Measurements from ENCODE around the gene ACP3.
"Not testable (repeated sequence)": the region's sequence is repeated elsewhere in the genome, so short reads cannot be mapped to it uniquely, and the experiment has no call there.

ACP3 gene, protein sequence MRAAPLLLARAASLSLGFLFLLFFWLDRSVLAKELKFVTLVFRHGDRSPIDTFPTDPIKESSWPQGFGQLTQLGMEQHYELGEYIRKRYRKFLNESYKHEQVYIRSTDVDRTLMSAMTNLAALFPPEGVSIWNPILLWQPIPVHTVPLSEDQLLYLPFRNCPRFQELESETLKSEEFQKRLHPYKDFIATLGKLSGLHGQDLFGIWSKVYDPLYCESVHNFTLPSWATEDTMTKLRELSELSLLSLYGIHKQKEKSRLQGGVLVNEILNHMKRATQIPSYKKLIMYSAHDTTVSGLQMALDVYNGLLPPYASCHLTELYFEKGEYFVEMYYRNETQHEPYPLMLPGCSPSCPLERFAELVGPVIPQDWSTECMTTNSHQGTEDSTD

DNA sequence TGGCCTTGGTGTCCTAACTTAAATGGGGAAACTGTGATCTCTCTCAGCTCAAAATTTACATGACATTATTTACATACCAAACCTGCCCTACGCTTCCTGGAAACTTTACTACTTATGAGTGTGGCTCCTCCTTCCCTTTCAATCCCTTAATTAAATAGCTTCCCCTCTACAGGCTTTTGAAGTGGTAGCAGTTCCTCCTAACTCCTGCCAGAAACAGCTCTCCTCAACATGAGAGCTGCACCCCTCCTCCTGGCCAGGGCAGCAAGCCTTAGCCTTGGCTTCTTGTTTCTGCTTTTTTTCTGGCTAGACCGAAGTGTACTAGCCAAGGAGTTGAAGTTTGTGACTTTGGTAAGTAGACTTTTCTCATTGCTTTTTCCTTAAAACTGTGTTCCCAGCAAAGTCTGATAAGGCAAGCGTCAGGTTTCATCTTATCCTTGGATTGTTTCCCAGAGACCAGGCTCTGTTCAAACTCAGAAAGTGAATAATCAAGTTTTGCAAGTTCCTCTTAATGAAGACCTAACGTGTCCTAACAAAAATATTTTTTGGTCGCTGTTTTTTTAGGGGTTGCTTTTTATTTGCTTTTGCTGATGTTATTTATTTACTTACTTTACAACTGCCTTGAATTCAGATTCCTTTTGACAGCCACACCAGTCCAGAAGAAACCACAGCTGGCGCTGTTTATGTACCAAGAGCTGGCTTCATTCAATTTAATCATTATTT lies at the start of gene ACP3:
Gene ACP3, plus strand, starts transcription at position 179 of the 720 bp plus-strand sequence. Its CDS starts 50 bp downstream, at position 229.
- peak; percentile 3 for DNase-seq (ENCODE audit: low spot score)

DNA sequence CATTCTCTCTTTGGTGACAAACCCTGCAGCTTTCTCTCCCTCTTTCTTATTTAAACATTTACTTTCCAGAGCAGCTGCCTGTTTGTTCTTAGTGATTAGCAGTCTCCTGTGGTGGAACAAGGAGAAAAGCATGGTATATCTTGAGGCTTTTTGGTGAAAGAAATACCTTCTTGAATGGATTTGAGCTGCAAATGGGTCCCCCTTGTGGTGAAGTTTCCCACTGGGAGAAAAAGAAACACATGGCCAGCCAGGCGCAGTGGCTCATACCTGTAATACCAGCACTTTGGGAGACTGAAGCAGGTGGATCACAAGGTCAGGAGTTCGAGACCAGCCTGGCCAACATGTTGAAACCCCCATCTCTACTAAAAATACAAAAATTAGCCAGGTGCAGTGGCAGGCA lies 48.3 kb upstream of the ACP3 start:
- peak; percentile 13 for DNase-seq (ENCODE audit: low spot score)

DNA sequence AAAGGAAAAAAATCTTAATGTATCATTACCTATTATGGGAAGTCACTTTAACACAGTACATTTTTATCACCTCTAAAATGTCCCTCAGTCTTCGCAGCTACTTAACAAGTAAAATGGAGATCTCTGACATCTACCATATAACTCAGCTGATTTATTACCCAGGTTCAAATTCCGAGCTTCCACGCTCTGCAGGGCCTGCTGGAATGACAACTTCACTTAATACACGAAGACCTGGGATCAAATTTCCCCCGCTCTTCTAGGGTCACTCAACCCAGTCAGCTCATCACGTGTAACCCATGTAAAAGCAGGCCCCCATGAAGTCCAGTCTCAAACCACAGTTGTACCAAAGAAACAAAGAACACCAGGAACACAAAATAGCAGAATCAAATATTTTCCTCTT lies 44.2 kb upstream of the ACP3 start:
- DNase-seq (ENCODE audit: low spot score): no peak

DNA sequence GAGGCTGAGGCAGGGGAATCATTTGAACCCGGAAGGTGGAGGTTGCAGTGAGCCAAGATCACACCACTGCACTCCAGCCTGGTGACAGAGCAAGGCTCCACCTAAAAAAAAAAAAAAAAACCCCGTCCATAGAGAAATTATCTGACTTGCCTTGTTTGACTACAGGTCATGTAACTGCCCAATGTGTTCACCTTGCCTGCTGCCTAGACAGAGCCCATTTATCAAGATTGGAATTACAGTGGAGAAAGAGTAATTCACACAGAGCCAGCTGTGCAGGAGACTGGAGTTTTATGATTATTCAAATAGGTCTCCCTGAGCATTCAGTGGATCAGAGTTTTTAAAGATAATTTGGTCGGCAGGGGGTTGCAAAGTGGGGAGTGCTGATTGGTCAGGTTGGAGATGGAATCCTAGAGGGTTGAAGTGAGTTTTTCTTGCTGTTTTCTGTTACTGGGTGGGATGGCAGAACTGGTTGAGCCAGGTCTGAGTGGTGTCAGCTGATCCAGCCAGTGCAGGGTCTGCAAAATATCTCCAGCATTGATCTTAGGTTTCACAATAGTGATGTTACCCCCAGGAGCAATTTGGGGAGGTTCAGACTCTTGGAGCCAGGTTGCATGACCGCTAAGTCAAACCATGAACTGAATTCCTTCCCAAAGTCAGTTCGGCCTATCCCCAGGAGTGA lies 40.8 kb upstream of the ACP3 start:
- DNase-seq (ENCODE audit: low spot score): no peak

DNA sequence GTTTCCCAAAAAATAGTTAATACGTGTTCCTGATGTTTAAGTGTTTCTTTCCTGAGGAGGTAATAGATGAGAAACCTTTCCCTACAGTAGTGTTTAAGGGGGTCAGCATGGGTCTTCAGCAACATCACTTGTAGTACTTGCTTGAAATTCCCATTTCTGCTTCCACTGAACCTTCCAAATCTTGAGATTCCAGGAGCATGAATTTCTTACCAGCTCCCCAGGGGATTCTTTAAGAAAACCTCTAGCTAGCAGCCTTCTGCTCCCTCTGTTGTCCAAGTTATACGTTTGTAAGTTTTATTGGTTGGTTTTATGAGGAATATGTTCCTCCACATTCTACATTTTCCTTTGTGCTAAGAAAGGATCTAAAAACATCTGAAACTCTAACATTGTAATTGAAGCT lies 38.2 kb upstream of the ACP3 start:
- DNase-seq (ENCODE audit: low spot score): no peak

DNA sequence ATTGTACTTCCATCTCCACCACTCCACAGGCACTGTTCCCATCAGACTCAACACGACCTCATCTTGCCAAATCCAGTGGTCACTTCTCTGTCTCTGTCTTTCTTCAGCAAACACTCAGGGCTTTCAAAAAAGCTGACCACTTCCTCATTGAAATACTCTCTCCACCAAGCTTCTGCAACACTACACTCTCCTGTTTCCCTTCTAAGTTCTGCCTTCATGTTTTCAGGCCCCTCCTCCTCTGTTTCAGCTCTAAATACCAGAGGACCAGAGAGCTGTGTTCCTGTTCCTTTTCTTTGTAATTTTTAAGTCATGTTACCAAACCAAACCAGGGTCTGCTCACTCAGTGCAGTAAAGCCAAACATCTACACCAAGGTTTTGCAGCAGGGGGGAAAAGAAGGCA lies 33.8 kb upstream of the ACP3 start:
- peak; percentile 5 for DNase-seq (ENCODE audit: low spot score)

DNA sequence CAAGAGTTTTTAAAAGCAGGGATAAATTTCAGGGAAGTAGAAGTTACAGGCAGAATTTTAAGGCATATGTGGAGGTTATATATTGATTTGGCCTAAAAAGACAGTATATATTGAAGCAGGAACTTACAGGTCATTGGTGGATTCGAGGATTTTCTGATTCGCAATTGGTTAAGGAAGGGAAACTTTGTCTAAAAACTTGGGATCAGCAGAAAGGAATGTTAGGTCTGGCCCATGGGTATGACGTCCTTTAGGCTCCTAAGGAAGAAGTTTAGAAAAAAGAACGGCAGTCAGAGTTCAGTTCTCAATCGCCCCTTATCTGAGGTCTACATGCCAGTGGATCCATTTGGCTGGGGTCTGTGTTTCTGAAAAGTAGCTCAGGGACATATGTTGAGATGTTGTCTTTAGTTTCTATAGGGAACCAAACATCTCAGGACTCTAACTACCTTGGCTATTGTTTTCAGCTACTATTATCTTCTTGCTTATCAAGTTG lies 33.2 kb upstream of the ACP3 start:
- DNase-seq (ENCODE audit: low spot score): no peak

DNA sequence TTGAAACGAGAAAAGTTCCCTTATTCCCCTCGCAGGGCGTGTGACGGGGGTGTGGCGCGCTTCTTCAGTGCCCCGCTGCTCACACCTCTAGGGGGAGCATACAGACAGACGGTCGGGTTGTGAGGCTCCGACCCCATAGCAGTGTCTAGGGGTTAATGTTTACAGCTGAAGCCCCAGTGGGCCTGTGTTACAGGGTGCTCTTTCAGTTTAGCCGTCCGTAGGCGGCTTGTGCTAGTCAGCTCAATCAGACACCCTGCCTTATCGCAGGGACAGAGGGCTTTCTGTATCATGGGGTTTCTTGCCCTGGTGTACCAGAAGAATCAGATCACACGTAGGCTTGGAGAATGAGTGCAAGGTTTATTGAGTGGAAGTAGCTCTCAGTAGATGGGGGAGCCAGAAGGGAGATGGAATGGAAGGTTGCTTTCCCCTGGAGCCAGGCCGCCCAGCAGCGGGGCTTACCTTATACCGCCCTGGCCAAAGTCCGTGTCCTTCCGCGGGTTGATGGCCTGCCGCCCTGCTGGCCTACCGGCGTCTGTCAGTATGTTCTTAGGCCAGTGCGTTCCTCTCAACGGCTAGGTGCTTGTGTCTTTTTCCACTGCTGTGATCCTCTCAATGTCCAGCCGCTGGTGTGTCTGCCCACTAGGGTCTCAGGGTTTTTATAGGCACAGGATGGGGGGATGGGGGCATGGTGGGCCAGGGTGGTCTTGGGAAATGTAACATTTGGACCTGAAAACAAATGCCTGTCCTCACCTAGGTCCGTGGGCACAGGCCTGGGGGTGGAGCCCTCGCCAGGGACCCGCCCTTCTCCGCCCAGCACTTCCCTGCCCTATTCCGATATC lies 32.2 kb upstream of the ACP3 start:
- DNase-seq (ENCODE audit: low spot score): no peak

DNA sequence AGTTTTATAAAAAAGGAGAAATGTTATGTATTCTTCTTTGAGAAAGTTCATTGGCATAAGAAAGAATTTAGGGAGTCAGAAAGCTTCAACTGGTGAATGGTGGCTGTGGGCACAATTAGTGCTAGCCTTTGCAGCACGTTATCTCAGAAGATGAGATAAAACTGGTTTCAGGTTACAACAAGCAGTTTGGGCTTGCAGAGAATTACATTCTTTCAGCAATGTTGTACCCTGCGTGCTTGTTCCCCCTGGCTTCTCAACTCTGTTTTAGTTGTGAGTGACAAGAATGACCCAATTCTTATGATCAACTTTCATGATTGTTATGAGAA lies 31.6 kb upstream of the ACP3 start:
- DNase-seq (ENCODE audit: low spot score): no peak

DNA sequence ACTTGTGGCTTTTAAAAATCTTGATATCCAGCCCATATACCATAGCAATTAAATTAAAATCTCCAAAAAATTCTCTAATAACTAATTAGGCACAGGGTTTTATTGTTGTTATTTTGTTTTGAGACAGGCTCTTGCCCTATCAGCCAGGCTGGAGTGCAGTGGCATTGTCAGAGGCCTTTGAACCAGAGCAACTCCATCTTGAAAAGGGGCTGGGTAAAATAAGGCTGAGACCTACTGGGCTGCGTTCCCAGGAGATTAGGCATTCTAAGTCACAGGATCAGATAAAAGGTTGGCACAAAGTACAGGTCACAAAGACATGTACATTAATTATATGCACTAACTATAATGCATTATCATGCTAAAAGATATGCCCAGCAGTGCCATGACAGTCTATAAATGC lies 31.2 kb upstream of the ACP3 start:
- no peak for DNase-seq (ENCODE audit: low spot score)

DNA sequence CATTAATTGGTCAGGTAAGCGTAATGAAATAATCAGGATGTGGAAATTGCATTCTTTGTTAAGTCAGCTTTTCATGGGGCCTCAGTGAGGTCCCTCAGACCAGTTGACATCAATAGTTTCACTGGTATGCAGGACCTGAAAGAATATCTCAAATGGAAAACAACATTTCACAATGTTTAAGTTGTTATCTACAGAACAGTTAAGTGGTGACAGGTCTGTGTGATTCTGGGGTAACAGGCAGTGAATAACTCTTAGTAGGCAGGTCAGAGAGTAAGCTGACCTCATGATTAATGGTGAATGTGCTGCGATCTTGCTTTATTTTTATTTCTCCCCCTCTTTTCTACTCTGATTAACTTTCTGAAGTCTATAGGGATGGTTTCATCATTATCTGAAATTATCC lies 28.9 kb upstream of the ACP3 start:
- no peak for DNase-seq (ENCODE audit: low spot score)

DNA sequence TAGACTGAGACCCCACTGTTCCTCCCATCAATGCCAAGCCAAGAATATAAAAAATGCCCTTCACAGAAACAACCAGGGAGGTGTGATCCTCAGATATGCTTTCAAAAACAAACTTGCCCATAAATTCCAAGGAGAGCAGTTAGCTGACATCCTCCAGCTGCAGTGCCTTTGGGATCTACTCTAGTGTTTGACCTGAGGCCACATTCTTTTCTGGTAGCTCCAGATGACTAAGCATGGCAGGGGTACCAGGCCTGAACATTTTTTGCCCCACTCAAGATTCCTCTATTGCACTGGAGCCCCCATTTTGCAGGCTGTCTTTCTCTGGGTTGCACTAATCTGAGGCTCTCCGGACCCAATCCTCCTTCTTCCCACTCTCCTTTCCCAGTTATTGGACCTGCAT lies 27.9 kb upstream of the ACP3 start:
- no peak for DNase-seq (ENCODE audit: low spot score)

DNA sequence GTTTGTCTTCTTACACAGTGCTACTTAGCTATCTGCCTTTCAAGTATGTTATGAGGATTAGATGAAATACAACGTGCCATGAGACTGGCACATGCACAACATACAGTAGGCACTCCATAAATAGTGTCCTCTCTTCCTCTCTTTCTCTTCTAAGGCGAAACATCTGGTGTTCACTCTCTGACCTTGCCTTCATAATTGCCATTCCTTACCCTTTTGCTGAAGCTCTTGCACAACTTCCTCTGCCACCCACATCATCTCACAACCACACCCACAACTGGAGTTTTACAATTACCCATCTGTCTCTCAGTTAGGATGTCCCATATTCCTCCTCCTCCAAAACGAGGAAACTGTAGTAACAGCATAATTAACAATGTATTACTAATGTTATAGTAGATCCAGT lies 26.4 kb upstream of the ACP3 start:
- DNase-seq (ENCODE audit: low spot score): peak; percentile 25

DNA sequence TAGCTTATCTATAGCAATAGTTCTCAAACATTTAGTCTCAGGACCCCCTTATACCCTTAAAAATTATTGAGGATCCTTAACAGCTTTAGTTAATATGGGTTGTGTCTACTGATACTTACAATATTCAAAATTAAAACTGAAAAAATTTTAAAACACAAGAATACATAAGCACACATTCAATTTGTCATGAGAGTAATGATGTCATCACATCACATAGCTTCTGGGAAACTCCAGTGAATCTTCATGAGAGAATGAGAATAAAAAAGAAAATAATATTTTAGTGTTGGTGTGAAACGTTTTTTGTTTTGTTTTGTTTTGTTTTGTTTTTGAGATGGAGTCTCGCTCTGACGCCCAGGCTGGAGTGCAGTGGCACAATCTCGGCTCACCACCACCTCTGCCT lies 25.2 kb upstream of the ACP3 start:
- no peak for DNase-seq (ENCODE audit: low spot score)

DNA sequence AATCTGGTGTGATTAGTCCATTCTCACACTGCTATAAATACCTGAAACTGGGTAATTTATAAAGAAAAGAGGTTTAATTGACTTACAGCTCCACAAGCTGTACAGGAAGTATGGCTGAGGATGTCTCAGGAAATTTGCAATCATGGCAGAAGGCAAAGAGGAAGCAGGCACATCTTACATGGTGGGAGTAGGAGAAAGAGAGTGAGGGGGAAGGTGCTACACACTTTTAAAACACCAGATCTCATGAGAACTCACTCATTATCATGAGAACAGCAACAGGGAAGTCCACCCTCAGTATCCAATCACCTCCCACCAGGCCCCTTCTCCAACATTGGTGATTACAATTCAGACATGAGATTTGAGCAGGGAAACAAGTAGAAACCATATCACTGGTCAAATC lies 24.0 kb upstream of the ACP3 start:
- no peak for DNase-seq (ENCODE audit: low spot score)

DNA sequence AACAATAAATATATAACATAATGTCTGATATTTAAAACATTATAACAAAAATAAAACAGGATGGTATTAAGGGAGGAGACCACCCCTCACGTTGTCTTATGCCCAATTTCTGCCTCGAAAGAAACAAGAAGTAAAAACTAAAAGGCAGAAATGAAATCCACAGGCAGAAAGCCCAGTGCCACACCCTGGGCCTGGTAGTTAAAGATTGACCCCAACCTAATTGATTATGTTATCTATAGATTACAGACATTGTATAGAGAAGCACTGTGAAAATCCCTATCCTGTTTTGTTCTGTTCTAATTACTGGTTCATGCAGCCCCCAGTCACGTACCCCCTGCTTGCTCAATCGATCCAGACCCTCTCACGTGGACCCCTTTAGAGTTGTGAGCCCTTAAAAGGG lies 22.3 kb upstream of the ACP3 start:
- no peak for DNase-seq (ENCODE audit: low spot score)

DNA sequence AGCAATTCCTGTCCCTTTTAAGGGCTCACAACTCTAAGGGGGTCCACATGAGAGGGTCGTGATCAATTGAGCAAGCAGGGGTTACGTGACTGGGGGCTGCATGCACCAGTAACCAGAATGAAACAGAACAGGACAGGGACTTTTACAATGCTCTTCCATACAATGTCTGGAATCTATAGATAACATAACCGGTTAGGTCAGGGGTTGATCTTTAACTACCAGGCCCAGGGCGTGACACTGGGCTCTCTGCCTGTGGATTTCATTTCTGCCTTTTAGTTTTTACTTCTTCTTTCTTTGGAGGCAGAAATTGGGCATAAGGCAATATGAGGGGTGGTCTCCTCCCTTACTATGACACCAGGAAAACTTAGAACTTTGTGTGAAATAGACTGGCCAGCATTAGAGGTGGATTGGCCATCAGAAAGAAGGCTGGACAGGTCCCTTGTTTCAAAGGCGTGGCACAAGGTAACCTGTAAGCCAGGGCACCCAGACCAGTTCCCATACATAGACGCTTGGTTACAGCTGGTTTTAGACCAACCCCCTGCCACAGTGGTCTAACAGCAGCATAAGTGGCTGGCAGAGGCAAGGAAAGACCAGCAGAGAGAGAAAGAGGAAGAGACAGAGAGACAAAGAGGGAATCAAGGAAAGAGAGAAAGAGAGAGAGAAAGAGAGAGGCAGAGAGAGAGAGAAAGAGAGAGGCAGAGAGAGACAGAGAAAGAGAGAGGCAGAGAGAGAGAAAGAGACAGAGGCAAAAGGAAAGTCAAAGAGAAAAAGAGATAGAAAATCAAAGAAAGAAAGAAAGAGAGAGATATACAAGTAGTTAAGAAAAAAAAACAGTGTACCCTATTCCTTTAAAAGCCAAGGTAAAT lies 13.6 kb upstream of the ACP3 start:
- DNase-seq (ENCODE audit: low spot score): not testable (repeated sequence)

DNA sequence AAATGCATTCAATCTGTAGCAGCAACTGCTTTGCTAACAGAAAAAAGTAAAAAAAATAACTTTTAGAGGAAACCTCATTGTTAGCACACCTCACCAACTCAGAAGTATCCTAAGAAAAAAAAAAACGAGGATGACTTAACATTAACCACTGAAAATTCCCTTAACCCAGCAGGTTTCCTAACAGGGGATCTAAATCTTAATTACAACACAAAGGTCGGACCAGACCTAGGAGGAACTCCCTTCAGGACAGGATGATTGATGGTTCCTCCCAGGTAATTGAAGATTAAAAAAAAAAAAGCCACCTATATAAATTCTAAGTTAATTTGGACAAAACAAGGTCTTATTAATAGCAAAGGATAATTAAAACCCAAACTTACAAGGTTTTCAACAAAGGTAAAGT lies 12.9 kb upstream of the ACP3 start:
- not testable (repeated sequence) for DNase-seq (ENCODE audit: low spot score)

DNA sequence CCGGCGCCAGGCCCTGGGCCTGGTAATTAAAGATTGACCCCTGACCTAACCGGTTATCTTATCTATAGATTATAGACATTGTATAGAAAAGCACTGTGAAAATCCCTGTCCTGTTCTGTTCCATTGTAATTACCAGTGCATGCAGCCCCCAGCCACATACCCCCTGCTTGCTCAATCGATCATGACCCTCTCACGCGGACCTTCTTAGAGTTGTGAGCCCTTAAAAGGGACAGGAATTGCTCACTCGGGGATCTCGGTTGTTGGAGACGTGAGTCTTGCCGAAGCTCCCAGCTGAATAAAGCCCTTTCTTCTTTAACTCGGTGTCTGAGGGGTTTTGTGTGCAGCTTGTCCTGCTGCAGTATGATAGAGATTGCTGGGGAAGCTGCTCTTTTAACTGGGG lies 7.2 kb upstream of the ACP3 start:
- DNase-seq (ENCODE audit: low spot score): not testable (repeated sequence)

DNA sequence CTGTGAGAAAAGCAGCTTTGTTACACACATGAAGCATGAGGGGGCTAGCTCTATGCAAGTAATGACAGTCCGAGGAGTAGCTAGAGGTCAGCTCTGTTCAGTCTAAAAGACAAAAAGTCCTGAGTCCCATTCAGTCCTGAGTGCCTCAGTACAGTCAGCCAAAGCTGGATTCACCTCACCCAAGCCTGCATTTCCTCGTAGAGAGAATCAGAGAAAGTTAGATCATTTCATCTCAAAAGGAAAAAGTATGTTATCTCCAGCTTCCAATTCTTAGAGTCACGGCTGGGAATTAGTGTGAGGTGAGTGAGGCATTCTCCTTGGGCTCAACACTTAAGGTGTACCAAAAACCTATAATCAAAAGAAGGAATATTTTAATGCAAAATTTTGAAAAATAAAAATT lies 5.9 kb upstream of the ACP3 start:
- no peak for DNase-seq (ENCODE audit: low spot score)

DNA sequence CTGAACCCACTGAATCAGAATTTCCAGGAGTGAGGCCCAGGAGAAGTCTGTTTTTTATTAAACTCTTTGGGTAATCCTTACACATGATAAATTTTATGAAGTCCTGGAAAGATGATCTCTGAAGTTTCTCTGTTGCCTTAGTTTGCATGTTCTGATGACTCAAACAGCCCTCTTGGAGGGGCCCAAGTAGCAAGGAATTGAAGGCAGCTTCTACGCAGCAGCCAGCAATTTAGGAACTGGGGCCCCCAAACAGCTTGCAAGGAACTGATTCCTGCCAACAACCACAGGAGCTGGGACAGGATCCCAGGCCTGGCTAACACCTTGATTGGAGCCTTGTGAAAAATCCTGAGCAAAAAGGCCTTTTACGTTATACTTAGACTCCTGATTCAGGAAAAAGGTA lies 5.4 kb upstream of the ACP3 start:
- no peak for DNase-seq (ENCODE audit: low spot score)

All from AG08395 (cell line).